ENCODE measurements around the gene COL27A1.

- no peak for TF ChIP-seq CTCF (IDR thresholded peaks at IDR 0.05)
- no peak for TF ChIP-seq POLR2A (IDR thresholded peaks at IDR 0.05)
- no peak for TF ChIP-seq POLR2AphosphoS5 (IDR thresholded peaks at IDR 0.05)
Measured at GRCh38 chr9:114330636-114331035, 175.3 kb downstream of the COL27A1 start.
